ENCODE data around the gene VPS39. TPM values are rescaled to one million over a fixed set of nuclear protein-coding genes. Genes with fewer than 3 reads are reported as not detected.

The VPS39 gene
- total RNA-seq, 1 experiment from 2014 or later, result 55.2 TPM

- intact Hi-C loops (cut with micrococcal nuclease; ENCODE audit: unreplicated experiment) (no loop called here), in situ Hi-C loops (cut with HindIII; ENCODE audit: low pct_unique_long_range_greater_than_20kb, low sequenced_read_pairs) (no loop called here)
- H3K4me3 ChIP-seq (ENCODE audit: low read depth in 2 of 2, low read length in 2 of 2), result no peak overlapping the region
- DNase-seq (ENCODE audit: low read depth, low spot score), result no peak
- H3K4me1 ChIP-seq (ENCODE audit: control insufficient read depth, insufficient read depth, low read length), result no peaks in the 10 kb centered on the region
- ChIA-PET POLR2A (no interaction called here), CTCF (no interaction called here)
- H3K36me3 ChIP-seq (ENCODE audit: control insufficient read depth, insufficient read depth, low read length), result no peaks in the 10 kb centered on the region
- H3K27me3 ChIP-seq (ENCODE audit: control insufficient read depth, insufficient read depth, low read length), result peaks cover 8% of the 10 kb centered on the region; the same call in 1 of the 2 replicates
- BruUV-seq (replicated peaks), result no TSS peak
- TF ChIP-seq POLR2AphosphoS5 (IDR thresholded peaks at IDR 0.05; ENCODE audit: low read depth, low read length) (no peak), CTCF (IDR thresholded peaks at IDR 0.05) (no peak), REST (IDR thresholded peaks at IDR 0.05; ENCODE audit: insufficient read depth in 1 of 2, low read depth in 2 of 2, low read length in 1 of 2) (no peak), TCF7L2 (IDR thresholded peaks at IDR 0.05; ENCODE audit: low read depth, low read length) (no peak), SIN3A (IDR thresholded peaks at IDR 0.05; ENCODE audit: borderline replicate concordance, insufficient read depth, low read depth, low read length) (no peak)
- no peak overlapping the region for H3K27ac ChIP-seq (ENCODE audit: low read length)
- no peak for ATAC-seq
- no peaks in the 10 kb centered on the region for H3K9me3 ChIP-seq (ENCODE audit: control insufficient read depth, insufficient read depth, low read depth, low read length)
Observed at GRCh38 chr15:42121021-42121420, 87.1 kb downstream of the VPS39 start.

GRCh38 chr15:42120285-42120684 lies 87.8 kb downstream of the VPS39 start:
- Histone ChIP-seq H3K36me3 (ENCODE audit: control insufficient read depth, insufficient read depth, low read length) (no peaks in the 10 kb centered on the region), H3K4me3 (ENCODE audit: low read depth in 2 of 2, low read length in 2 of 2) (no peak overlapping the region), H3K27me3 (ENCODE audit: control insufficient read depth, insufficient read depth, low read length) (peaks cover 5% of the 10 kb centered on the region; the same call in 1 of the 2 replicates), H3K27ac (ENCODE audit: low read length) (no peak overlapping the region), H3K4me1 (ENCODE audit: control insufficient read depth, insufficient read depth, low read length) (no peaks in the 10 kb centered on the region), H3K9me3 (ENCODE audit: control insufficient read depth, insufficient read depth, low read depth, low read length) (no peaks in the 10 kb centered on the region)
- ATAC-seq, result no peak
- BruUV-seq (replicated peaks), result no TSS peak
- TF ChIP-seq SIN3A (IDR thresholded peaks at IDR 0.05; ENCODE audit: borderline replicate concordance, insufficient read depth, low read depth, low read length), result no peak
- TF ChIP-seq REST (IDR thresholded peaks at IDR 0.05; ENCODE audit: insufficient read depth in 1 of 2, low read depth in 2 of 2, low read length in 1 of 2), result no peak
- intact Hi-C loops (cut with micrococcal nuclease; ENCODE audit: unreplicated experiment) (no loop called here), in situ Hi-C loops (cut with HindIII; ENCODE audit: low pct_unique_long_range_greater_than_20kb, low sequenced_read_pairs) (no loop called here)
- POLR2A ChIA-PET, result no interaction called here
- CTCF ChIA-PET, result no interaction called here
- DNase-seq (ENCODE audit: low read depth, low spot score), result no peak

All from Panc1 (cell line).